Activated naive CD8-positive, alpha-beta T cell treated with anti-CD3 and anti-CD28 coated beads for 36 hours (primary cell): ENCODE results near the gene APBA2. TPM values are rescaled to one million over a fixed set of nuclear protein-coding genes. Genes with fewer than 3 reads are reported as not detected.
"Not testable (repeated sequence)": the region's sequence is repeated elsewhere in the genome, so short reads cannot be mapped to it uniquely, and the experiment has no call there.

Experiments used
- DNase-seq: peaks from one replicate; pipeline ENCODE4 v3.0.0; 2021
- H3K27ac Mint-ChIP-seq: one replicate; pipeline ENCODE4 v1.8.0; 2022; ENCODE audit warnings: mild to moderate bottlenecking, moderate library complexity, mixed read lengths
- H3K27me3 Mint-ChIP-seq: one replicate; pipeline ENCODE4 v1.8.0; 2022; ENCODE audit warnings: mild to moderate bottlenecking, mixed read lengths
- H3K36me3 Mint-ChIP-seq: one replicate; pipeline ENCODE4 v1.8.0; 2021; ENCODE audit warnings: mild to moderate bottlenecking, mixed read lengths
- H3K4me1 Mint-ChIP-seq: one replicate; pipeline ENCODE4 v1.8.0; 2021; ENCODE audit warnings: mixed read lengths
- H3K4me3 Mint-ChIP-seq: one replicate; pipeline ENCODE4 v1.8.0; 2022; ENCODE audit warnings: mild to moderate bottlenecking, moderate library complexity, mixed read lengths
- H3K9me3 Mint-ChIP-seq: one replicate; pipeline ENCODE4 v1.8.0; 2022; ENCODE audit warnings: mixed read lengths
- total RNA-seq, 2 experiments: library from RNA; stranded (reverse); gene quantifications; one replicate each; pipeline ENCODE4 v1.2.3, GENCODE V29; 2021

APBA2 gene
- total RNA-seq, 2 experiments from 2014 or later = 29.2 to 34.1 TPM

GRCh38 chr15:28887339-28888174 lies 1.8 kb downstream of the APBA2 start:
- H3K4me3 Mint-ChIP-seq = peak overlapping the region; percentile 83
- H3K27ac Mint-ChIP-seq = peak overlapping the region; percentile 85
- DNase-seq = no peak
- peaks cover 8% of the 10 kb centered on the region for H3K36me3 Mint-ChIP-seq
- peaks cover 52% of the 10 kb centered on the region for H3K4me1 Mint-ChIP-seq
- no peaks in the 10 kb centered on the region for H3K9me3 Mint-ChIP-seq
- no peaks in the 10 kb centered on the region for H3K27me3 Mint-ChIP-seq

GRCh38 chr15:28888302-28888894 lies 2.6 kb downstream of the APBA2 start:
- H3K36me3 Mint-ChIP-seq = peaks cover 8% of the 10 kb centered on the region
- H3K27ac Mint-ChIP-seq = peak overlapping the region; percentile 85
- no peaks in the 10 kb centered on the region for H3K27me3 Mint-ChIP-seq
- DNase-seq = no peak
- peak overlapping the region; percentile 83 for H3K4me3 Mint-ChIP-seq
- peaks cover 58% of the 10 kb centered on the region for H3K4me1 Mint-ChIP-seq
- H3K9me3 Mint-ChIP-seq = no peaks in the 10 kb centered on the region

GRCh38 chr15:28888900-28889299 lies 3.1 kb downstream of the APBA2 start:
- Mint-ChIP-seq H3K4me3 (peak overlapping the region; percentile 83), H3K36me3 (peaks cover 8% of the 10 kb centered on the region), H3K4me1 (peaks cover 63% of the 10 kb centered on the region), H3K9me3 (no peaks in the 10 kb centered on the region), H3K27ac (peak overlapping the region; percentile 98), H3K27me3 (no peaks in the 10 kb centered on the region)
- no peak for DNase-seq

GRCh38 chr15:28889346-28889745 lies 3.6 kb downstream of the APBA2 start:
- Mint-ChIP-seq H3K36me3 (peaks cover 8% of the 10 kb centered on the region), H3K27me3 (no peaks in the 10 kb centered on the region), H3K4me3 (peak overlapping the region; percentile 64), H3K4me1 (peaks cover 66% of the 10 kb centered on the region), H3K27ac (peak overlapping the region; percentile 98), H3K9me3 (no peaks in the 10 kb centered on the region)
- no peak for DNase-seq

- H3K9me3 Mint-ChIP-seq, DNase-seq, H3K36me3 Mint-ChIP-seq, H3K27me3 Mint-ChIP-seq: not testable (repeated sequence)
- Mint-ChIP-seq H3K4me1 (peaks cover 67% of the 10 kb centered on the region), H3K4me3 (peak overlapping the region; percentile 64), H3K27ac (peak overlapping the region; percentile 98)
Measured at GRCh38 chr15:28889871-28890270, 4.1 kb downstream of the APBA2 start.

GRCh38 chr15:28890291-28890690 lies 4.5 kb downstream of the APBA2 start:
- DNase-seq, H3K9me3 Mint-ChIP-seq, H3K36me3 Mint-ChIP-seq, H3K27me3 Mint-ChIP-seq: not testable (repeated sequence)
- Mint-ChIP-seq H3K4me1 (peaks cover 65% of the 10 kb centered on the region), H3K4me3 (peak overlapping the region; percentile 64), H3K27ac (peak overlapping the region; percentile 98)

- Mint-ChIP-seq H3K27me3 (no peaks in the 10 kb centered on the region), H3K36me3 (peaks cover 13% of the 10 kb centered on the region), H3K27ac (peak overlapping the region; percentile 98), H3K4me1 (peaks cover 68% of the 10 kb centered on the region), H3K4me3 (peak overlapping the region; percentile 64), H3K9me3 (no peaks in the 10 kb centered on the region)
- DNase-seq = peak; percentile 34
Measured at GRCh38 chr15:28890711-28891495, 5.1 kb downstream of the APBA2 start.

GRCh38 chr15:28891588-28891987 lies 5.8 kb downstream of the APBA2 start:
- peaks cover 13% of the 10 kb centered on the region for H3K36me3 Mint-ChIP-seq
- H3K27me3 Mint-ChIP-seq = no peaks in the 10 kb centered on the region
- H3K27ac Mint-ChIP-seq = peak overlapping the region; percentile 98
- peaks cover 68% of the 10 kb centered on the region for H3K4me1 Mint-ChIP-seq
- DNase-seq = no peak
- no peaks in the 10 kb centered on the region for H3K9me3 Mint-ChIP-seq
- peak overlapping the region; percentile 64 for H3K4me3 Mint-ChIP-seq

GRCh38 chr15:28892789-28893610 lies 7.2 kb downstream of the APBA2 start:
- no peak for DNase-seq
- Mint-ChIP-seq H3K9me3 (no peaks in the 10 kb centered on the region), H3K27ac (peak overlapping the region; percentile 17), H3K27me3 (no peaks in the 10 kb centered on the region), H3K36me3 (peaks cover 18% of the 10 kb centered on the region), H3K4me1 (peaks cover 74% of the 10 kb centered on the region), H3K4me3 (no peak overlapping the region)

- peaks cover 75% of the 10 kb centered on the region for H3K4me1 Mint-ChIP-seq
- DNase-seq = no peak
- no peak overlapping the region for H3K27ac Mint-ChIP-seq
- H3K27me3 Mint-ChIP-seq = no peaks in the 10 kb centered on the region
- H3K4me3 Mint-ChIP-seq = no peak overlapping the region
- H3K9me3 Mint-ChIP-seq = no peaks in the 10 kb centered on the region
- H3K36me3 Mint-ChIP-seq = peaks cover 14% of the 10 kb centered on the region
Measured at GRCh38 chr15:28894631-28895030, 8.9 kb downstream of the APBA2 start.

GRCh38 chr15:28895146-28895545 lies 9.4 kb downstream of the APBA2 start:
- Mint-ChIP-seq H3K4me3 (no peak overlapping the region), H3K27me3 (no peaks in the 10 kb centered on the region), H3K4me1 (peaks cover 75% of the 10 kb centered on the region), H3K36me3 (peaks cover 14% of the 10 kb centered on the region), H3K27ac (no peak overlapping the region), H3K9me3 (no peaks in the 10 kb centered on the region)
- no peak for DNase-seq

GRCh38 chr15:28895566-28895965 lies 9.8 kb downstream of the APBA2 start:
- Mint-ChIP-seq H3K9me3 (no peaks in the 10 kb centered on the region), H3K4me3 (no peak overlapping the region), H3K36me3 (peaks cover 12% of the 10 kb centered on the region), H3K27me3 (no peaks in the 10 kb centered on the region), H3K4me1 (peaks cover 75% of the 10 kb centered on the region), H3K27ac (no peak overlapping the region)
- DNase-seq = no peak

- Mint-ChIP-seq H3K9me3 (no peaks in the 10 kb centered on the region), H3K4me1 (peaks cover 73% of the 10 kb centered on the region), H3K4me3 (no peak overlapping the region), H3K27me3 (no peaks in the 10 kb centered on the region), H3K27ac (peak overlapping the region; percentile 13), H3K36me3 (peaks cover 12% of the 10 kb centered on the region)
- no peak for DNase-seq
Measured at GRCh38 chr15:28896951-28897350, 11.2 kb downstream of the APBA2 start.

- Mint-ChIP-seq H3K27ac (peak overlapping the region; percentile 2), H3K27me3 (no peaks in the 10 kb centered on the region), H3K36me3 (peaks cover 12% of the 10 kb centered on the region), H3K4me1 (peaks cover 72% of the 10 kb centered on the region), H3K9me3 (no peaks in the 10 kb centered on the region), H3K4me3 (no peak overlapping the region)
- DNase-seq = no peak
Measured at GRCh38 chr15:28897861-28898585, 12.2 kb downstream of the APBA2 start.
